Stimulated activated CD4-positive, alpha-beta T cell treated with anti-CD3 and anti-CD28 coated beads, TNF-alpha, amount 100 ng/mL, for 1 hour (primary cell): ENCODE measurements around the gene TEX52.

Source experiments
- DNase-seq, 3 donors: peaks; one replicate each; pipeline ENCODE4 v3.0.0-alpha.2; 2020; ENCODE audit warnings: low read depth in 3 of 3, low spot score in 1 of 3

The TEX52 gene

DNA sequence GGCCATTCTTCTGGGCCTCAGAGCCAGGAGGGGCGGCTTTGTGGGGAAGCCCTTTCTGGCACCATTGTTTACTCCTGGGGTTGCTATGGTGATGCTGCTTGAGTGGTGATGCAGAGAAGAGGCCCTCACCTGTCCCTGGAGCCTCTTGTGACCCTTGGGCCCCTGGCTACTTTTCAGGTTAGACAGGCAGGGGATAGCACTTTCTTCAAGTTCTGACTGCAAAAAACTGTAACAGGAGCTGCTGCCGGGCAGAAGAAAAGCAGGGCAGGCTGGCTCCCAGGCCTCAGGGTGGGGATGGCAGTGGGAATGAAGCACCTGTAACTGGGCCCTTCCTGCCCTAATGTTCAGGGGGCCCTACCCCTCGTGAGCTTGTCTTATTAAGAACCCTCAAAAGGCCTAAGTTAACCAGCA lies at the start of gene TEX52:
Gene TEX52 (minus strand): TSS at position 19 of the 411 bp plus-strand sequence. CDS start 13 bp downstream, at position 6.
- DNase-seq = no peak

GRCh38 chr12:2904260-2904659 lies 47.4 kb upstream of the TEX52 start:
- DNase-seq = no peak

GRCh38 chr12:2902272-2902880 lies 45.5 kb upstream of the TEX52 start:
- no peak for DNase-seq

- no peak for DNase-seq
Observed at GRCh38 chr12:2900642-2901041, 43.8 kb upstream of the TEX52 start.

DNA sequence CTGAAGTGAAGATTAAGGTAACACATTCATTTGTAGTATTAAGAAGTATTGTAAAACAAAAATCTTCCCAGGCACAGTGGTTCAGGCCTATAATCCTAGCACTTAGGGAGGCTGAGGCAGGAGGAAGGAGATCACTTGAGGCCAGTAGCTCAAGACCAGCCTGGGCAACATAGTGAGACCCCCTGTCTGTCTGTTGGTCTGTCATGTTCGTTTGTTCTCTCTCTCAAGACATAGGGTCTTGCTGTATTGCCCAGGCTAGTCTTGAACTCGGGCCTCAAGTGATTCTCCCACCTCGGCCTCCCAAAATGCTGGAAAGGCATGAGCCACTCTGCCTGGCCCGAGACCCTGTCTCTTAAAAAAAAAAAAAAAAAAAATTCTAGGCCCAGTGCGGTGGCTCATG lies 40.6 kb upstream of the TEX52 start:
- DNase-seq = no peak

GRCh38 chr12:2895511-2895910 lies 38.7 kb upstream of the TEX52 start:
- no peak for DNase-seq

- DNase-seq = no peak
Observed at GRCh38 chr12:2895051-2895451, 38.2 kb upstream of the TEX52 start.

GRCh38 chr12:2893007-2893406 lies 36.2 kb upstream of the TEX52 start:
- DNase-seq = no peak

DNA sequence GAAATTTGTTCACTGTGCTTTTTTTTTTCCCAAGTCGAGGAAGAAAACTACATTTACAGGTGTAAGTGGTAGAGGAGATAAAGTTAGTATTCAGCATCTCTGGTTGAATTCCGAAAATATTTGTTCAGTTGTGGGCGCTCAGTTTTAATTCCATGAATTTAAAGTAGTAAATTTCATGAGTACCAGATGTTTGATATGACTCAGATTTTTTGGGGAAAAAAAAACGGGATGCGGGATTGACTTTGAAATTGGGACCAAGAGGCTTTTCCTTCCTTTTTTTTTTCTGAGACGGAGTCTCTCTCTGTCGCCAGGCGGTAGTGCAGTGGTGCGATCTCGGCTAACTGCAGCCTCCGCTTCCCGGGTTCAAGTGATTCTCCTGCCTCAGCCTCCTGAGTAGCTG lies 35.4 kb upstream of the TEX52 start:
- no peak for DNase-seq

DNA sequence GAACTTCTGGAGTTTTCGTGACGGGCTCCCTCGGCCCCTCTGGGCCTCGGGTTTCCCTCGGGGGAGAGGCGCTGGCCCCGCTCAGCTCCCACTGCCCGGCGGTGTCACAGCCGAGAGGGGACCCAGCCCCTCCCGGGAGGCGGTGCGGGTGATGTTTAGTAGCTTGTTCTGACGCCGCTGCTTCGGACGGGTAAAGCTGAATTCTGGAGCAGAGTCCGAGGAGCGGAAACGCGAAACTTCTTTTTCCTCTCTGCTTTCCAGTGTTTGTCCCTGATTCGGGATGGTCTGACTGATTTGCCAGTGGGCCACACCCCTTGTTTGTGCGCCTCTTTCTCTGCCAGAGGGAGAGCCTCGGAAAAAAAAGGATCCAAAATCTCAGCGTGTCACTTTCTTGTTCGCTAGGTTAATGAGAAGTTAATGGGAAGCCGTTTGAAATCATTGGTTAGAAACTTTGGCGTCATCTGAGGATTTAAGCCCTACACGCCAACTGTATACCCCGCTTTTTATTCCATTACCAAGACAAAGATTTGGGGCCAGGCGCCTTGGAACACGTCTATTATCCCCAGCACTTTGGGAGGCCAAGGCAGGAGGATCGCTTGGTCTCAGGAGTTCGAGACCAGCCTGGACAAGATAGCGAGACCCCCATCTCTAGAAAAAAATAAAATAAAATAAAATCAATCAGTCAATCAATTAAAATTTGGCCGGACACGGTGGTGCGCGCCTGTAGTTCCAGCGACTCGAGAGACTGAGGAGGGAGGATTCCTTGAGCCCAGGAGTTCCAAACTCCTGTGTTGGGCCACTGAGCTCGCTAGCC lies 34.6 kb upstream of the TEX52 start:
- DNase-seq = no peak

DNA sequence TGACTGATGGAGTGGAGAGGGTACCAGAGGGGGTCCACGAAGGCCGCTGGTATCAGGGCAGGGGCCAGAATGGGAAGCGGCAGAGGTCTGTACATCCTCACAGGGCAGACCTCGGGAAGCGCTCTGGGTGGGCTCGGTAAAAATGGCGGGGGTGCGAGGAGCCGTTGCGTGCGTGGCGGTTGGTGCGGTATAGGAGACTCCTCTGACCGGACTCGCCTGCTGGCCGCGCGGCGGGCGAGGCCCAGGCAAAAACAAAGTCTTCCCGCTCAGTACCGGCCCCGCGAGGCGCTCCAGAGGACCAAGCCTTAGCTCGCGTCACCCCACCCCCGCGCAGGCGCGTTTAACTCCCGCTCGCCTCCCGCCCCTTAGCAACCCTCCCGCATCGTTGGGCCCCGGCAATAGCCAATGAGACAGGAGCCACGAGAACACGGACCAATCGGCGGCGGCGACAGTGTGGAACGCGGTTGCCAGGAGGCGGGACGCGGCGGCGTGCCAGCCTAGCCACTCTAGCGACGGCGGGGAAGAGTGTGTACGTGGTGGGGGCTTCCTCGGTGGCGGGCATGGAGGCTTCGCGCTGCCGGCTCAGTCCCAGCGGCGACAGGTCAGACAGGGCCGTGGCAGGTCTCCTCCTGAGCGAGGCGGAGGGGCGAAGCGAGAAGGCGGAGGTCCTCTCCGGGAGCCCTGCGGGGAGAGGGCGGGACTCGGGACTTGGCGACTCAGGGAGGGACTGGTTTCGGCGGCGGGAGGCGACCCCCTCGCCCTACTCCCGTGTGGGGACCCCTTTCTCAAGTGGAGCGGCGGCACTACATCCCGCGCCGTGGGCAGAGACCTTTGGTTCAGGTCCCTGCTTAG lies 33.8 kb upstream of the TEX52 start, which contains the start of gene TULP3:
Gene TULP3 (plus strand): TSS at position 504 of the 852 bp plus-strand sequence. CDS start 57 bp downstream, at position 561.
- peak; percentile 95 to 97 (median 95) for DNase-seq

DNA sequence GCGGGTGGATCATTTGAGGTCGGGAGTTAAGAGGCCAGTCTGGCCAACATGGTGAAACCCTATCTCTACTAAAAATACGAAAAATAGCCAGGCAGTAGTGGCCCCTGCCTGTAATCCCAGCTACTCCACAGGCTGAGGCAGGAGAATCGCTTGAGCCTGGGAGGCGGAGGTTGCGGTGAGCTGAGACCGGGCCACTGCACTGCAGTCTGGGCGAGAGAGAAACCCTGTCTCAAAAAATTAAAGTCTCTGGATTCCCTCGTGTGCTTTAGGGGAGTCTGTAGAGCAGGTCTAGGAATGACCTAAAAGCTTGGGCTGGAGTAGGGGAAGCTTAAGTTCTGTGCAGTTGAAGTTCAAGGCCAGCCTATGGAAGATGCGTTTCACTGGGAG lies 33.2 kb upstream of the TEX52 start:
- no peak for DNase-seq

- DNase-seq = no peak
Observed at GRCh38 chr12:2886768-2887450, 30.1 kb upstream of the TEX52 start.

DNA sequence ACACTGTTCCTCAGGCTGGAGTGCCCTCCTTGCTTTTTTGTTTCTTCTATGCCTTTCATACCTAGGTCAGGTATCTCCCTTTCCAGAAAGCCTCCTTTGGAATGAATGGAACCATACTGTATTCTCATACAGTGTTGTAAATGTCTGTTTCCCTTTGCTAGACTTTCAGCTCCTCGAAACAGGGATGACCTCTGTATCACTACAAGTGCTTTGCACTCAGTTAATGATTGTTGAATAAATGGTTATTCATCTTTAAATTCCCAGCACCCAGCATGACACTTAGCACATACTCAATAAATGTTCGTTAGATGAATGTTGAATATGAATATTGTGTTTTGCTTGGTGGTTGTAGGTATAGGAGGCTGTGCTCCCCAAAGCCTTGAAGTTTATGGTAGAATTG lies 28.0 kb upstream of the TEX52 start:
- DNase-seq = no peak

GRCh38 chr12:2879853-2880252 lies 23.0 kb upstream of the TEX52 start:
- no peak for DNase-seq

GRCh38 chr12:2877953-2878732 lies 21.3 kb upstream of the TEX52 start:
- DNase-seq = no peak

DNA sequence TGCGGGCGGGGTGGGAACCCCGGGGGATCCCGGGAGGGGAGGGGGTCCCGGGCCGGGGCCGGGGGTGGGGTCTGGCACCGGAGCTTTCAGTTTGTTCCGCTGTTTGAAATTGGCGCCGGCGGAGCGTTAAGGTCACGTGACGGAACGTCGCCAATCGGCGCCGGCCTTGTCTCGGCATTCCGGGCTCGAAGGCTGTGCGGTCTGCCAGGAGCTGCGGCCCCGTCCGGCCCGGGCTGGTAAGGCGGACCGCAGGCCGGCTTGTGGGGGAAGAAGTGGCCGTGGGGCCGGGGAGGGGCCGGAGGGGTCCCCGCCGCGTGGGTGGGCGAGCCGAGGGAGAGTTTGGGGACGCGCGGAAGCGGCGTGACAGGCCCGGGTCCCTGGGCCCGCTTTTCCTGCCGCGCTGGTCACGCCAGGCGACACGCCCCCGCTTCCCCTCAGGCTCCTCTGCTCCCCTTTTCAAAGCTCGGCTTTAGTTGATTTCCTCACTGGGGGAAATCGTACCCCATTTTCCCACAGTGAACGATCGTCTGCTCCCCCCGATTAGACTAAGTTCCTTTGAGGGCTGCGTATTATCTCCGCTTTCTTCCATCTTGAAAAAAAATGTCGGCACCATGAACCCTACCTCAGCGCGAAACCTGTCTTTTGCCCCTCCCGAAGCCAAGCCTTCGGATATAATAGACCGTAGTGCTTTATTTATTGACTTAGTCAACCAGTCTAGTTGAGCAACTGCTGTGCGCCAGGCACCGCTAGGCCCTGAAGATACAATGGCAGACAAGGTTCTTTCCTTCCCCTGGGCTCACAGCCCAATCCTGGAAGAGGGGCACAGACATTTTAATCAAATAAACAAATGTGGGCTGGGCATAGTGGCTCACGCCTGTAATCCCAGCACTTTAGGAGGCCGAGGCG lies 20.5 kb upstream of the TEX52 start, which contains the start of the genes FOXM1 and RHNO1:
Gene FOXM1 (minus strand): TSS at position 128 of the 906 bp plus-strand sequence. CDS start 2,696 bp downstream, outside the sequence.
Gene RHNO1 (plus strand): TSS at position 177 of the 906 bp plus-strand sequence. CDS start 8,144 bp downstream, outside the sequence.
- peak; percentile 64 to 79 (median 71) for DNase-seq

GRCh38 chr12:2876431-2877046 lies 19.7 kb upstream of the TEX52 start:
- no peak for DNase-seq
